LNCaP clone FGC (cell line): Measurements from ENCODE around the gene LDLRAD4.

Experiments
- DNase-seq: peaks from one replicate; pipeline ENCODE4 v3.0.0-alpha.2; 2011; ENCODE audit warnings: low read depth
- H3K4me3 ChIP-seq: 2 replicates; pipeline ENCODE4 v1.5.1; 2011; ENCODE audit warnings: mild to moderate bottlenecking, low read depth, low read length, control low read depth
- CTCF ChIP-seq: IDR thresholded peaks from 2 replicates; pipeline ENCODE4 v1.5.1; 2012; ENCODE audit warnings: mild to moderate bottlenecking; ENCODE audit not compliant: control insufficient read depth, insufficient read depth; ENCODE audit errors: extremely low read depth

Gene LDLRAD4

GRCh38 chr18:13218368-13218991 is at the start of gene LDLRAD4:
Gene LDLRAD4, plus strand, starts transcription at chr18:13218760.
- H3K4me3 ChIP-seq: no peak within 1 kb of the TSS
- no peak for DNase-seq
- TF ChIP-seq CTCF: no peak

DNA sequence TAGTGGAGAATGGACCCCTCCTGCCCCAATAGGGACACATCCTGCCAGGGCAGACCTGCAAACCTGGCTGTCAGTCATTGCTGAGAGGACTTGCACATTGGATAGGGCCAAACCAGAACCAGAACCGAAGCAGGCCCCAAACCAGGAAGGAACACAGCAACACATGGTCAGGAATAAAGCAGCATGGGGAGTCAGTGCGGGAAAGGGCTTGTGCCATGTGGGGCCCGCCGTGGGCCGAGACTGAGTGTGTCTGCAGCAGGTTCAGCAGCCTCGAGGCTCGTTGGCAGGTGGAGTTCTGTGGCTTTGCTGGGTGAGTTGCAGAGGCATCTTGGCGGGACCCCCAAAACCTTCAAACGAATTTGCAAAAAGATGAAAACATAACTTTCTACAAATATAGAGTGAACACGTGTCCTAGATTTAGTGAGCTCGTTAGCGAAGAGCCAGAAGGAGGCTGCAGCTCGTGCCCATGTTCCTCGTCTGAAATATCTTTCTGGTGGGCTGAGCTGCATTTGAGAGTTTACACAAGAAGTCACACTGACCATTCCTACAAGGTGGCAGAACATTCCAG is 44.9 kb upstream of the LDLRAD4 start:
- no peak for DNase-seq
- no peak overlapping the region for H3K4me3 ChIP-seq
- no peak for TF ChIP-seq CTCF

DNA sequence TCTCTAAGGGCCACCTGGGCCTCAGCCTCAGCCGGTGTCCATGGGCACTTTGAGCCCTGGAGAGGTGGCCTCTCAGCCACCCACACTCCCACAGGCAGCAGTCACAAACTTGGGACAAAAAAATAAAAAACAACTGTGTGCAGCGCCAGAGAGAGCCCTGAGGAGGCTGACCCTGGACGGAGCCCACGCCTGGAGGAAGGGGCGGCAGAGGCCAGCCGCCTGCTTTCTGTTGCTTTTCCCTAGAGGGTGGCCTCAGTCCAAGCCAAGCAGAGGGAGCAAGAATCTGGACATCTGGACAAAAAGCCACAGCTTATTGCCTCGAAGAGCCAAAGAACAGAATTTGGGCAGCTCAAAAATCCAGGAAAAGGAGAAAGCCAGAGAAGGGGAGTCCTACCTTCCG is 43.3 kb upstream of the LDLRAD4 start:
- no peak for TF ChIP-seq CTCF
- DNase-seq: no peak
- no peak overlapping the region for H3K4me3 ChIP-seq

GRCh38 chr18:13175754-13176210 is 42.8 kb upstream of the LDLRAD4 start:
- no peak for TF ChIP-seq CTCF
- no peak for DNase-seq
- no peak overlapping the region for H3K4me3 ChIP-seq

- DNase-seq: no peak
- H3K4me3 ChIP-seq: no peak overlapping the region
- TF ChIP-seq CTCF: no peak
Observed at GRCh38 chr18:13176847-13177246, 41.7 kb upstream of the LDLRAD4 start.

DNA sequence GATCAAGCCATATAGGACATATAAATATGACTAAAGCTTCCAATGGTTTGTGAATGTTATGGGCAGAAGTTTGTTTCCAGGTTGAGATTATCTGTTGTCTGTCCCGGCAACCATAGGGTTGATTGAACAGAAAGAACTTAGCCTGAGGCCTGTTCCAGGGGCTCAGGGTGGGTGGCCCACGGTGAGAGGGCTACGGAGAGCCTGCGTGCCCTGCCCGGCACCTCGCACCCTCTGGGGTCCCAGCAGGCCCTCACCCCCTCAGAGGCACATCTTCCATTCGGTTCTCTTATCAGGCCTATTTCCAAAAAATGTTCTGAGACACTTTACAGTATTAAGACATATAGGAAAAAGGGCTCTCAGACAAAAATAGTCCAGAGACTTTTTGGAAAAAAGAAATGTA is 40.4 kb upstream of the LDLRAD4 start:
- no peak overlapping the region for H3K4me3 ChIP-seq
- TF ChIP-seq CTCF: no peak
- no peak for DNase-seq

DNA sequence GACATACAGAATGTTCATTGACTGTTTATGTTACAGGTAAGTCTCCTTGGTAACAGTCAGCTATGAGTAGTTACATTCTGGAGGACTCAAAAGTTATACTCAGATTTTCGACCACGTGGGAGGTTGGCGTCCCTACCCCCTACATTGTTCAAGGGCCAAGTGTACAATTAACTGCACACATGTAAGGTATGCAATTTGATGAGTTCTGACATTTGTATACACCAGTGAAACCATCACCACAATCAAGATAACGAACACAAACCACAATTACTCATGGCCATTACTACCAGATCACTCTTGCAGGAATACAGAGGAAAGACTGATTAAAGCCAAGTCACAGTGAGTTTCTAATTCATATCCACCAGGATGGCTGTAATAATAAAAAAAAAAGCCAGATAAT is 39.6 kb upstream of the LDLRAD4 start:
- no peak for TF ChIP-seq CTCF
- H3K4me3 ChIP-seq: no peak overlapping the region

More for the DNA sequence above, 39.6 kb upstream of the LDLRAD4 start:
- DNase-seq: no peak
